GM10248 (cell line): Measurements from ENCODE around the gene CADM3.

Experiments used
- CTCF ChIA-PET: fragments of 300-600 bp; sonication (Branson Sonifier 250); formaldehyde crosslinking; extraction: SDS; loops from one replicate; lab custom pipeline; 2021; ENCODE audit warnings: antibody characterized with exemption; lab: Yijun Ruan, JAX
- POLR2A ChIA-PET: fragments of 350-650 bp; sonication (Branson Sonifier 250); formaldehyde crosslinking; extraction: SDS; loops from one replicate; lab custom pipeline; 2020; ENCODE audit warnings: antibody characterized with exemption; lab: Yijun Ruan, JAX
- DNase-seq: peaks from one replicate; pipeline ENCODE4 v3.0.0; 2012; ENCODE audit errors: extremely low spot score
- TF ChIP-seq, protein P1 (sequence below): IDR thresholded peaks from 2 replicates; pipeline ENCODE4 v1.5.1; 2012; ENCODE audit warnings: mild to moderate bottlenecking, low read depth; ENCODE audit errors: extremely low read depth, missing control alignments, control extremely low read depth

Gene CADM3

DNA sequence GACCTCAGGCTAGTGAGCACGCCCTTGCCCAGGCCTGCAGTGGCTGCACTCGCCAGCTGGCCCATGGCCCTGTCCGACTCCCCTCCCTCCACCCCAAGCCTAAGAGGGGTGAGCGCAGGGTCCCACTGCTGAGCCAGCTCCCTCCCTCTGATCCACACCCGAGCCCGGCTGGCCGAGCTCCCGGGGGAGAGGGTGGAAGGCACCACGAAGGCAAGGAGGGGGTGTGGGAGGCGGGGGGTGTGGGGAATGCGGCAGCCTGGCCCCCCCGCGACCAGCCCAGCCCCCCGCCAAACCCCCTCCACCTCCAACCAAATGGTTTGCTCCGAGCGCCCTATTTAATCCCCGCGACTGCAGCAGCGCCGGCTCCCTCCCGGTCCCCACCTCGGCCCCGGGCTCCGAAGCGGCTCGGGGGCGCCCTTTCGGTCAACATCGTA, at the start of gene CADM3:
Gene CADM3 (plus strand): TSS at position 362 of the 434 bp plus-strand sequence. CDS start 151 bp downstream, outside the sequence.
- DNase-seq: no peak
- CTCF ChIA-PET: interaction anchor here (1.5 to 3.6 kb wide), 2 partner anchors 10 to 25 kb away, joined by 4 to 9 read pairs; no protein-coding TSS in a partner anchor
- POLR2A ChIA-PET: no interaction called here
- TF ChIP-seq, protein P1, sequence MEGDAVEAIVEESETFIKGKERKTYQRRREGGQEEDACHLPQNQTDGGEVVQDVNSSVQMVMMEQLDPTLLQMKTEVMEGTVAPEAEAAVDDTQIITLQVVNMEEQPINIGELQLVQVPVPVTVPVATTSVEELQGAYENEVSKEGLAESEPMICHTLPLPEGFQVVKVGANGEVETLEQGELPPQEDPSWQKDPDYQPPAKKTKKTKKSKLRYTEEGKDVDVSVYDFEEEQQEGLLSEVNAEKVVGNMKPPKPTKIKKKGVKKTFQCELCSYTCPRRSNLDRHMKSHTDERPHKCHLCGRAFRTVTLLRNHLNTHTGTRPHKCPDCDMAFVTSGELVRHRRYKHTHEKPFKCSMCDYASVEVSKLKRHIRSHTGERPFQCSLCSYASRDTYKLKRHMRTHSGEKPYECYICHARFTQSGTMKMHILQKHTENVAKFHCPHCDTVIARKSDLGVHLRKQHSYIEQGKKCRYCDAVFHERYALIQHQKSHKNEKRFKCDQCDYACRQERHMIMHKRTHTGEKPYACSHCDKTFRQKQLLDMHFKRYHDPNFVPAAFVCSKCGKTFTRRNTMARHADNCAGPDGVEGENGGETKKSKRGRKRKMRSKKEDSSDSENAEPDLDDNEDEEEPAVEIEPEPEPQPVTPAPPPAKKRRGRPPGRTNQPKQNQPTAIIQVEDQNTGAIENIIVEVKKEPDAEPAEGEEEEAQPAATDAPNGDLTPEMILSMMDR: no peak

DNA sequence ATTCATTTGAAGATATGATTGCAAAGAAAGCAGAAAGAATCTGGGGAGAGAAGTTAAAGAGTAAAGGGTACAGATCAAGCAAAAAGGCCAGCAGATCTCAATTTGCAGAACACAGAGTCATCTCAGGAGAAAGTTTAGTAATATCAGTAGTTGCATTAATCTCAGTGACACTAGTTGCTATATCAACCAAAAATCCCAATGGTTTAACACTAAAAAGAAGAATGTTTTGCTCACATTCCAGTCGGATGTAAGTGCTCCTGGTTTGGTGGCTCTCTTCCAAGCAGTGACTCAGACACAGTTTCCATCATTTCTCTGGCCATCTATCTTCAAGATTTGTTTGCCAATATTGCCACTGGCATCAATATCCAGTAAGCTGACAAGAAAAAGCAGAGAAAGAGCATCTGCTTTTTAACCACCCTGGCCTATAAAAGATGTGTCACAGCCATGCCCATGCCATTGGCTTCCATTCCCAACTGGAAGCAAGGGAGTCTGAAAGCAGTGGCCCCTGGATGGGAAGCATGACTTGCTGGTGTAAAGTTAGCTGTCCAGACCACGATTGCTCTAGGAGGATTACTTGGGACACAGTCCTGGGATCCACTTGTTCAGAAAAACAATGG, 49.3 kb upstream of the CADM3 start:
- CTCF ChIA-PET: interaction anchor here (1.4 to 5.2 kb wide), 4 partner anchors 8 to 92 kb away, joined by 5 to 23 read pairs (median 10); no protein-coding TSS in a partner anchor
- DNase-seq: peak; percentile 36
- POLR2A ChIA-PET: interaction anchor here (0.6 kb wide), 1 partner anchor 783 kb away, joined by 5 read pairs; no protein-coding TSS in a partner anchor
- TF ChIP-seq, protein P1: no peak

DNA sequence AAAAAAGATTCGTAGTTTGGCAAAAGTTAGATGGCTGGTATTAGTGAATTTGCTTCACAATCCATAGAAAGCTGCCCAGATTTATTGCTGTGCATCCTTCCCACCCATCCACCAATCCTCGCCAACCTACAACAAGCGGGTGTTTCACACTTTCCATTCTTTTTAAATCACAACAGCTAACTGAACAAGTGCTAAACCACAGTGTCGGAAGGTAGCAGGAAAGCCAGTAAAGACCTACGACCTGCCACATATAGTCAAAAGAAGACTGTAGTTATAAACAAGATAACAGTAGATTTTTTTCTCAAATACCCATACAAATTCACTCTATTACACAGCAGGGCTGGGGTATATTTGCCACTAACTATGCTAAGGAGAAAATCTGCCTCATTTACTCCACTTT, 47.8 kb upstream of the CADM3 start:
- ChIA-PET POLR2A (no interaction called here), CTCF (interaction anchor here (0.8 to 5.2 kb wide), 4 partner anchors 9 to 618 kb away, joined by 3 to 23 read pairs (median 8); no protein-coding TSS in a partner anchor)
- TF ChIP-seq, protein P1: no peak
- no peak for DNase-seq

GRCh38 chr1:159132271-159132881, 39.0 kb upstream of the CADM3 start:
- peak; percentile 59 for DNase-seq
- TF ChIP-seq, protein P1: peak; percentile 83
- ChIA-PET CTCF (interaction anchor here (0.7 to 10.3 kb wide), 20 partner anchors 8 to 898 kb away, joined by 3 to 180 read pairs (median 4); partner anchors contain the start of gene ACKR1), POLR2A (interaction anchor here (0.6 kb wide), 1 partner anchor 73 kb away, joined by 6 read pairs; no protein-coding TSS in a partner anchor)

- ChIA-PET POLR2A (no interaction called here), CTCF (interaction anchor here (1.4 to 1.8 kb wide), 5 partner anchors 8 to 74 kb away, joined by 3 to 10 read pairs (median 5); no protein-coding TSS in a partner anchor)
- no peak for DNase-seq
- TF ChIP-seq, protein P1: no peak
These were observed 30.9 kb upstream of the CADM3 start for GRCh38 chr1:159140474-159140873.

- POLR2A ChIA-PET: no interaction called here
- DNase-seq: no peak
- TF ChIP-seq, protein P1: no peak
- CTCF ChIA-PET: interaction anchor here (1.0 to 5.1 kb wide), 5 partner anchors 8 to 72 kb away, joined by 3 to 26 read pairs (median 5); no protein-coding TSS in a partner anchor
These were observed 29.6 kb upstream of the CADM3 start for GRCh38 chr1:159141584-159142390.
